GM12801 (cell line): ENCODE data around the gene PRKCE.

Source experiments
- TF ChIP-seq, protein P1 (sequence below): IDR thresholded peaks from one replicate; pipeline ENCODE4 v1.5.1; 2011; ENCODE audit warnings: control low read depth; ENCODE audit not compliant: insufficient read length; ENCODE audit errors: extremely low read depth

Gene PRKCE

DNA sequence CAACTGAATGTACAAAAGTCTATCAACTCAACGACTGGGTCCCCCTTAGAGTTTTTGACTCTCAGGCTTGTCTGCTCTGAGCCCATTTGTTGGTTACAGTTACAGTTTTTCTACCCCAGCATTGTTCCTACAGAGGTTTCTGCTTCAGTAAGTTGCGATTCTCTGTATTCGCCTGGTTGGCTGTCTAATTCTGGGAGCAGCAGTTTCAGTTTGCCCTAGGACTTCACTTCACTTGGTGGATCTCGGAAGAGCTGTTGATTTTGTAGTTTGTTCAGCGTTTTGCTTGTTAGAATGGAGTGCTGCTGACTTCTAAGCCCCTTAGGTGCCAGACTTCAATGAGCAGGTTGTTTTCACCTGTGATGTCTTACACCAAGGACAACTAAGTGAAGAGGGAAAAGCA, 349.2 kb downstream of the PRKCE start:
- TF ChIP-seq, protein P1, sequence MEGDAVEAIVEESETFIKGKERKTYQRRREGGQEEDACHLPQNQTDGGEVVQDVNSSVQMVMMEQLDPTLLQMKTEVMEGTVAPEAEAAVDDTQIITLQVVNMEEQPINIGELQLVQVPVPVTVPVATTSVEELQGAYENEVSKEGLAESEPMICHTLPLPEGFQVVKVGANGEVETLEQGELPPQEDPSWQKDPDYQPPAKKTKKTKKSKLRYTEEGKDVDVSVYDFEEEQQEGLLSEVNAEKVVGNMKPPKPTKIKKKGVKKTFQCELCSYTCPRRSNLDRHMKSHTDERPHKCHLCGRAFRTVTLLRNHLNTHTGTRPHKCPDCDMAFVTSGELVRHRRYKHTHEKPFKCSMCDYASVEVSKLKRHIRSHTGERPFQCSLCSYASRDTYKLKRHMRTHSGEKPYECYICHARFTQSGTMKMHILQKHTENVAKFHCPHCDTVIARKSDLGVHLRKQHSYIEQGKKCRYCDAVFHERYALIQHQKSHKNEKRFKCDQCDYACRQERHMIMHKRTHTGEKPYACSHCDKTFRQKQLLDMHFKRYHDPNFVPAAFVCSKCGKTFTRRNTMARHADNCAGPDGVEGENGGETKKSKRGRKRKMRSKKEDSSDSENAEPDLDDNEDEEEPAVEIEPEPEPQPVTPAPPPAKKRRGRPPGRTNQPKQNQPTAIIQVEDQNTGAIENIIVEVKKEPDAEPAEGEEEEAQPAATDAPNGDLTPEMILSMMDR: no peak

DNA sequence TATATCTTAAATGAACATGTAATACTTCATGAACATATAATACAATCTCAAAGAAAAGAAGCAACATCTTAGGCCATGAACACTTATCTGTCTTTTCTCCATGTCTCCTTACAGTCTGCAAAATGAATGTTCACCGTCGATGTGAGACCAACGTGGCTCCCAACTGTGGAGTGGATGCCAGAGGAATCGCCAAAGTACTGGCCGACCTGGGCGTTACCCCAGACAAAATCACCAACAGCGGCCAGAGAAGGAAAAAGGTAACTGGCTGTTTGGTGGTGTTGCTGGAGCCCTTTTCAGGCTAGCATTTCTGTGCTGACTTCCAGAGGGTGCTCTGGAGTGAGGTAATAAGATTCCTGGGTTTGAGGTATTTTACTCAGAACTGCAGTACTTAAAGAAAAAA, 349.8 kb downstream of the PRKCE start:
- TF ChIP-seq, protein P1: no peak

DNA sequence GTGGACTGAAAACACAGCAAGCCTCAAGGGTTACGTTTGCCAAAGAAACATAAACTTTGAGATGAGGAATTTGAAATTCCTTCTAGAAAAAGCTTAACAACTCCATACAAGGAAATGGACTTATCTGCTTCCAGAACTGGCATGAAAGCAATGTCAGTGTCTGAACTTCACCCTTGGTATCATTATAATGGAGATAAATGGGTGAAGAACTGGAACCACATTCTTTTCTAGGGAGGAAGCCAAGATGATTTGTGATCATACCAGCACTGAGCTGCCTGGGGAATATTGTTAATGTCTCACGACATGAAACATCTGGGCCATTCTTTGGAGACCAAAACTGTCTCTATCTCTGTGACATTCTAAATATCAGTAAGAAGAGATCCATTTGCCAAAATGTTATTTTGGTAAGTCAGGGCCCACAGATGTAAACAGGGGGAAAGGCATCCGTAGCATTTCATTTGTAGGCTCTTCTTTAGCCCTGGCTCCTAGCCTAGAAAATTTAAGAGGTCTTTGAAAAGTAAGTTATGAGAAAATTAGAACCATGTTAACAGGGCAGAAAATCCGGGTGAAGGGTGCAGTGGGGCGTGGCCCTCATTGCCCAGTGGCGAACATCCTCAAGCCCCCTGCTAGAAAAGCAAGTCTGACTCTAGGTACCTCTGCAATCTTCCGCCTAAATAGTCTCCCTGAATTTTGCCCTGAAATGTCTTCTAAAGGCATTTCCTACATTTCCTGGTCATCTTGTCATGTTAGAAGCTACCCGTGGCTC, 350.4 kb downstream of the PRKCE start:
- TF ChIP-seq, protein P1: no peak

DNA sequence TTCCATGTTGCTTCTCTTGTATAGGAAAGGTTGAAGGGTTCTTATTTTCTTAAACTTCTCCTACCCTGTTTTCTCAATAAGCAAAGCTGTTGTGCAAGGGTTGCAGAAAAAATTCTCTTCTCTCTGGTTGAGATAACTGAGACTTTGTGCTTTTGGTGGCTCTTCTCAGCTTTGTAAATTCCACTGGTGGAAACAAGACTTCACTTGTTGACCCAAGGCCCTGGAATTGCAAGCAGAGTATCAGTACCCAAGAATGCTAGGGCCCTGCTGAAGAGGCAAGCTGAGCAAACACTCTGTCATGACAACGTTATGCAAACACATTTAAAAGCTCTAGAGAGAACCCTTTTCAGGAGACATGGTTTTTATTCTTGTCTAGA, 351.0 kb downstream of the PRKCE start:
- TF ChIP-seq, protein P1: no peak

DNA sequence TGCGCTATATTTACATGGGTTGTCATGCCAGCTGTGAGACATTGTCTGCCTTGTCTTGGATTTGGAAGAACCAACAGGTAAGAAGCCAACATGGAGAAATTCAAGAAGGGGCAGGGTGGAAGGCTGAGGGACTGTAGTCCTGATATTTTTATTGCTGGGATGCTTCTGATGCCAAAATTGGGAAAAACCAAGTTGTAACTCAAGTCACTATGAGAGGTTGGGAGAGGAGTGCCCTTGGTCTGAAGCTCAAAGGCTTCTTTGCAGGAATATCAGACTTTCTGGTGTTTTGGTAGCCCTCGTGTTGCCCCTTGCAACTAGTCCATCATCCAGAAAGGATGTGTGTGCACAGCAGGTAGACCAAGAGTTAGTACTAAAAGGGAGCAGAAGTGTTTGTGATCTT, 351.5 kb downstream of the PRKCE start:
- TF ChIP-seq, protein P1: no peak

DNA sequence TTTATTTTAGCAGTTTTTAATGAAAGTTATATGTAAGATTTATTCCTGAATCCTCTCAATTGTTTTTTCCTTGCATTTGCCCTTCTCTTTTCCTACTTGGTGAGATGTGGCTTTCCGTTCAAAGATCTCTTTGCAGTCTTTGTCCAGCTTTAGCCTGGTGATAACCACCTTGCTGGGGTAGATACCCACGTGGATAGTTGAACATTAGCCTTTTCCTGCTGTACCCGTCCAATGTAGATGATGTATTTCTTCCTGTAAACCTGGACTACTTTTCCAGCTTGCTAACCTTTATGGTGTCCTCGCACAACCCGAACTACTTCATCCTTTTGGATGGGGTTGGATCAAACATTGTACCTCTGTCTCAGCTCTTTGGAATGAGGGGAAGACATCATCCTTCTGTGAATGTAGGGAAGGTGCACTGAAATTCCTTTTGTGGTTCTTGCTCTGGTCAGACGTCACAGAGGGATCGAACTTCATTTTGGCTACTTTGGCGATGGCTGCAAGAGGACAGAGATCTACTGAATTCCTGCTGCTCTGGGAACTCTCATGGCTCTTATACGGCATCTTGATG, 352.5 kb downstream of the PRKCE start:
- TF ChIP-seq, protein P1: no peak

DNA sequence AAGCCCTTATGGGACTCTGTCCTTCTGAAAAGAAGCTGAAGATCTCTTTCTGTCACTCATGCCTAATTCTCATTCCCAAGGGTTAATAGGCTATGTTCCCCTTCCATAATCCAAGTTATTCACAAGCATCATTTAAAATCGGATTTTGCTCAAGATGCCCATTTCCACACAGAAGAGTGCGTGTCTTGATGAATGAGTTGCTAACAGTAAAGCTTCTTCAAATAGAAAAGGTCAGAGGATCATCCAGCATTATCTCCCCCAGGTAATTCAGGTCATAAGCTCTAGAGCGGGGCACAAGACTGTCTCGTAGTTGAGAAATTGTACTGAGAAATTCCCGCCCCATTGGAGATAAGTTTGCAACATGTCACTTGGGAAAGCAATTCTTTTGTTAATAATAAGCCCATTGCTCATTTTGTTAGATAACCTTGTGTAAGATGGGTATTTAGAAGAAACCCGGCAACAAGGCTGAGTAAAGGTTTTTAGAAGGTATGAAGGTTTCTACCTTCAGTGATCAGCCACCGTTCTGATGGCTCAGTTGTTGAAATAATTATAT, 355.1 kb downstream of the PRKCE start:
- TF ChIP-seq, protein P1: no peak
